MG63 (cell line): Measurements from ENCODE around the gene COL5A1. TPM values are rescaled to one million over a fixed set of nuclear protein-coding genes. Genes with fewer than 3 reads are reported as not detected.

Source experiments
- DNase-seq: peaks from one replicate; pipeline ENCODE4 v3.0.0-alpha.2; 2020
- H3K27me3 ChIP-seq: fragments of 250-450 bp; sonication (Bioruptor Pico); 2 replicates; pipeline ENCODE4 v1.5.1; 2020; ENCODE audit warnings: mild to moderate bottlenecking, moderate library complexity
- H3K36me3 ChIP-seq: fragments of 250-450 bp; sonication (Bioruptor Pico); 2 replicates; pipeline ENCODE4 v1.5.1; 2020; ENCODE audit warnings: mild to moderate bottlenecking, moderate library complexity
- H3K4me3 ChIP-seq: fragments of 250-450 bp; sonication (Bioruptor Pico); 2 replicates; pipeline ENCODE4 v1.5.1; 2020; ENCODE audit warnings: mild to moderate bottlenecking, moderate library complexity
- H3K9me3 ChIP-seq: fragments of 250-450 bp; sonication (Bioruptor Pico); 2 replicates; pipeline ENCODE4 v1.5.1; 2020; ENCODE audit warnings: mild to moderate bottlenecking, moderate library complexity
- total RNA-seq: library from RNA; depleted of rRNA; stranded (reverse); fragments of >200 nt; shearing (Covaris generic); gene quantifications from 2 replicates; pipeline ENCODE4 v1.2.3, GENCODE V29; 2014; ENCODE audit warnings: low replicate concordance

COL5A1 gene
- total RNA-seq, 1 experiment from 2014 or later: 92.0 TPM

DNA sequence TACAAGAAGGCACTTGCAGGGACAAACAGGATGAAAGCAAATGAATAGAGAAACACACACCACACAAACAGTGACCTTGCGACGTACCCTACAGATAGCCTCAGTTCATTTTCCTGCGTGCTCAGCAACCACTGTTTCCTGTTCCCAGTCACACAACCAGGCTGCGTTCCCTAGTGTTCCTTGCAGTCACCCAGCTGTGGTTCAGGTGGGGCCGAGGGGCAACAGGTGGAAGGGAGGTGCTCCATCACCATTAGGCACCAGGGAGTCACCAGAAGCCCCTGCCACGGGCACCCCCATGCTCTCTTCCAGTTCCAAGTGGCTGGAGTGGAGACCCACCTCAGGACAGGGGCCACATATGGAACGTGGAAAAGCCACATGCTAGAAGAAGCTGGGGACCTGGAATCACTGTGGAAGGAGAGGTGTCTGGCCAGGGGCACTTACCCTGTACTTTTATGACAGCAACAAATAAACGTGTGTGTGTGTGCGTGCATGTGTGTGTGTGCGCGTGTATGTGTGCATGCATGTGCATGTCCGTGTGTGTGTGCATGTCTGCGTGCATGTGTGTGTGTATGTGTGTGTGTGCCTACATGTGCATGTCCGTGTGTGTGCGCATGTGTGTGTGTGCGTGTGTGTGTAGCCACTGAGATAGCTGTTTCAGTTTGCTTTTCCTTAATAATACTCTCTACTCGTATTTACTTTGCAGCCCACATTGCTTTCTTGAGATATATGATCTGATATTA, 220.2 kb downstream of the COL5A1 start:
- H3K9me3 ChIP-seq: no peaks in the 10 kb centered on the region
- no peak for DNase-seq
- no peak overlapping the region for H3K4me3 ChIP-seq
- H3K27me3 ChIP-seq: no peaks in the 10 kb centered on the region
- H3K36me3 ChIP-seq: no peaks in the 10 kb centered on the region

DNA sequence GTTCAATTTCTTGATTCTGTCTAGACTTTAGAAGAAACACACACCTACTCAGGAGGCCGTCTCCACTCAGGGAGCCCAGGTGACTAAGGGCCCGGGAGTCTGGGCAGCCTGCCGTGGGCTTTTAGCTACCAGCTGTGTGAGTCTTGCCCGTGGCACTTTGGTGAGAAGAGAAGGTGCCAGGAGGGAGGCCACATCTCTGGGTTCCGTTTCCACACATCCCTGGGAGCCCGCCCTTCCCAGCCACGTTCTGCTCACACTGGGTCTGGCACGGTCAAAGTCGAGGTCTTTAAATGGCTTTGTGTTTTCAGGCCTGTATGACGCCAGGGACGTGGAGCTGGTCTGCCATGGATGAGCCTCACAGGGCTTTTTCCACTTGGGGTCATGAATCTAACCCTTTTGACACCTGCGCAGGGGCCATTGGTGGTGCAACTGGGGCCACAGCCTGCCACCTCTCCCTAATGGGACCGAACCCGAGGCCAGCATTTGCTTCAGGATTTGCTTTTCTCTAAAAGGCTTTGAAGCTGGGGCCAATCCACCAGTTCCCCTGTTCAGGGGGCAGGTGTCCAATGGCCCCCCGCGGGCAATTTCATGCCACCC, 221.8 kb downstream of the COL5A1 start:
- Histone ChIP-seq H3K27me3 (no peaks in the 10 kb centered on the region), H3K9me3 (no peaks in the 10 kb centered on the region), H3K36me3 (no peaks in the 10 kb centered on the region), H3K4me3 (no peak overlapping the region)
- DNase-seq: peak; percentile 91

DNA sequence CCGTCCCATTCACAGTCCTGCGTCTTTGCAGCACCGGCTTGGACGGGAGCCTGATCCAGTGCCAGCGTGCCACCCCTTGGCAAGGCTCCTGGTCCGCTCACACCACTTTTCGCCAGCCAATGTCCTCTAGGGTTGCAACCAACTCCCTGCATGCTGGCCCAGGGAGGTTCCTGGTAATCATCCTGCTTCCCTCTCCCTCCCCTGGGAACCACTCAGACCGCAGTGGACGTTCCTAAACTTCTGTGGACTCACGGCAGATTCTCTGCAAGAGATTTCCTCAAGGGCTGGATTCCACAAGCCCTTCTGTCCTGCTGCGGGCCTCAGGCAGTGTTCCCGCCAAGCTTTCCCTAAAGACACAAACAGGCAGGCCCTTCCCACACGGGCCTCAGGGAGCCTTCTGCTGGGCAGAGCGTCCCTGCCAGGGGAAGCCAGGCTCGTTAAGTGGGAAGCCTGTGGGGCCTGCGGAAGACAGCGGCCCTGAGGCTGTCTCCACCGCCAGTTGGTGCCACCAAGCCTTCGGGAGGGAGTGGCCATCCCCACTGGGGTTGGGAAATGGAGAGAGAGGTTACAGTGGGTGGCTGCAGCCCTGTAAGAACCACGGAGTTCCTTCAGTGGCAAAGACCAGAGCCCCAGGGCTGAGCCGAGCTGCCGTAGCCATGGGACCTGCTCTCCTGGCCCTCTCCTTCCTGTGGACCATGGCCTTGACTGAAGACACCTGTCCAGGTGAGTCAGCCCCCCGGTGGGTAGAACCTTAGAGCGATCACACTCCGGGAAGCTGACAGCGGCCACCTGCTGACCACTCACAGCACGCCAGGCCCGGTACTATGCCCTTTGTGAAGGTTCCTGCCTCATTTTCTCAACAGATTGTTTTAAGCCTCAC, 222.6 kb downstream of the COL5A1 start:
- H3K36me3 ChIP-seq: no peaks in the 10 kb centered on the region
- H3K4me3 ChIP-seq: no peak overlapping the region
- H3K27me3 ChIP-seq: no peaks in the 10 kb centered on the region
- DNase-seq: peak; percentile 81
- H3K9me3 ChIP-seq: no peaks in the 10 kb centered on the region

DNA sequence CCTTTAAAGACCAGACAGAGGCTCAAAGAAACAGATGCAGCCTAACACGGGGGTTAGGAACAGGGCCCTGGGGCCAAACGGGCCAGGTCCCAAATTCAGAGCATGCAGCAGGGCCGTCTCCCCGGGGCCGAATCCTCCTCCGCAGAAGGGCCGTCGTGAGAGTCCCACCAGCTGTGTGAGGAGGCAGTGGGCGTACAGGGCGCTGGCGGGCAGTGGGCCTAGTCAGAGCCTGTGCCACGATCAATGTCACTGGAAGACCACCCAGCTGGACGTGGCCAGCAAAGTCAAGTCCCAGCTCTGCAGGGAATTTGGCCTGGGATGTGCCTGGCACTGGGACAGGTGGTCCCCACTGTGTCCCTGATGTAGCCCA, 223.2 kb downstream of the COL5A1 start:
- no peaks in the 10 kb centered on the region for H3K27me3 ChIP-seq
- H3K36me3 ChIP-seq: no peaks in the 10 kb centered on the region
- no peak overlapping the region for H3K4me3 ChIP-seq
- DNase-seq: no peak
- H3K9me3 ChIP-seq: no peaks in the 10 kb centered on the region

GRCh38 chr9:134867917-134868750, 226.5 kb downstream of the COL5A1 start:
- no peak for DNase-seq
- no peak overlapping the region for H3K4me3 ChIP-seq
- no peaks in the 10 kb centered on the region for H3K27me3 ChIP-seq
- H3K9me3 ChIP-seq: no peaks in the 10 kb centered on the region
- no peaks in the 10 kb centered on the region for H3K36me3 ChIP-seq

GRCh38 chr9:134868751-134869553, 227.3 kb downstream of the COL5A1 start:
- no peaks in the 10 kb centered on the region for H3K27me3 ChIP-seq
- no peak overlapping the region for H3K4me3 ChIP-seq
- DNase-seq: no peak
- no peaks in the 10 kb centered on the region for H3K9me3 ChIP-seq
- H3K36me3 ChIP-seq: no peaks in the 10 kb centered on the region

GRCh38 chr9:134869554-134870300, 228.1 kb downstream of the COL5A1 start:
- no peaks in the 10 kb centered on the region for H3K36me3 ChIP-seq
- no peaks in the 10 kb centered on the region for H3K27me3 ChIP-seq
- no peaks in the 10 kb centered on the region for H3K9me3 ChIP-seq
- H3K4me3 ChIP-seq: no peak overlapping the region
- DNase-seq: no peak

DNA sequence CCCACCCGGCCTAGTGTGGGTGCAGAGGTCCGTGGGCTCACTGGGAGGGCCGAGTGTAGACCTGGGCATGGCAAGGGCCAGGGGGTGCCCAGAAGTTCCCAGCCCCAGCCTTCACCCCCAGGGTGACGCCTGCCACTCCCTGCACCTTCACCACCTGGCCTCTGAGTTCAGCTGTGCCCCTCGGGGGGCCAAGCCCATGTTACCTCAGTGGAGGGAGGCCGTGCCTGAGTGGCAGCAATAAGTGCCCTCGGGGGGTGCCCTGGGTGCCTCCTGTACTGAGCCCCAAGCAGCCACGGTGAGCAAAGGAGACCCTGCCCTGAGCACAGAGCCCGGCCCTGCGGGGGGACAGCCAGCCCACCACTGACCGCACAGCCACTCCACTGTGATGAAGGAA, 228.7 kb downstream of the COL5A1 start:
- DNase-seq: no peak
- H3K9me3 ChIP-seq: no peaks in the 10 kb centered on the region
- H3K4me3 ChIP-seq: no peak overlapping the region
- H3K27me3 ChIP-seq: no peaks in the 10 kb centered on the region
- no peaks in the 10 kb centered on the region for H3K36me3 ChIP-seq

DNA sequence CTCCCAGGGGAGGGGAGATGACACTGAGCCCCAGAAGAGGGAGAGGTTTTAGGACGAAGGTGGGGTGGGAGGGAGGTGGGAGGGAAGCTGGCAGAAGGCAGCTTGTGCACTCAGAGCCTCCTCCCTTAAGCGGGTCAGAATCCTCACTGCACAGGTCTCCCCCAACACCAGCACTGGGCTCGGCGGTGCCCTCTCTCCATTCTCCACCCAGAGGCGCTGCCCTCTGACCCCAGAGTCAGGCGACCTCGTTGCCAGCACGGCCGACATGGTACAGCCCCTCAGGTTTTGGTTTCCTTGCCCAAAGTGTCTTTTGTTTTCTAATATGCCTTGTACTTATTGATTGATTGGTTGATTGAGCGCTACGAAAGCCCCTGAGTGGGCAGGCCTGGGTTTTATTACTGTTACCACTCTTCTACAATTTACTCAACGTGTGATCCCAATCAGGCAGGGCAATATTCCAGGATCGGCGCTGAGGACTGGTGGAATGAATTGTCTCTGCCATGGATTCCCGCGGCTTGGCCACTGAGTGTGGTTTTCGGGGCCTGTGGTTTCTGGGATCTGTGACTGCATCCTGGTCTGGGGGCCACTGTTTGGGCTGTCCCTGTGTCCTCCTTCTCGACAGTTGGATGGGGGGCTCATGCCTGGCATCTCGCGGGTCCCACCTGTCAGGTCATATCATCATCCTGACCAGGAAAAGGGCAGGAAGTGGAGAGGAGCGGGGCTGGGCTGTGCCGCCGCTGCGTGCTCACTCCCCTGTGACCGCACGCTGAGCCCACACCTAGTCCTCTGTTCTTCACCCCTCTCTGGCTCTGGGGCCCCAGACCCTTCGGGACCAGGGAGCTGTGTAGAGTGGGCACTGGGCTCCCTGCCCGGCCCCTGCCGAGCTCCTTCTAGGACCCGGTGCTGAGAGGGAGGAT, 229.4 kb downstream of the COL5A1 start:
- Histone ChIP-seq H3K4me3 (no peak overlapping the region), H3K27me3 (no peaks in the 10 kb centered on the region), H3K36me3 (no peaks in the 10 kb centered on the region), H3K9me3 (no peaks in the 10 kb centered on the region)
- no peak for DNase-seq

GRCh38 chr9:134871697-134872340, 230.2 kb downstream of the COL5A1 start:
- Histone ChIP-seq H3K27me3 (0 out of 2 replicates have a peak, but pooled peaks cover under 1% of the 10 kb centered on the region), H3K36me3 (no peaks in the 10 kb centered on the region), H3K4me3 (no peak overlapping the region), H3K9me3 (no peaks in the 10 kb centered on the region)
- no peak for DNase-seq

DNA sequence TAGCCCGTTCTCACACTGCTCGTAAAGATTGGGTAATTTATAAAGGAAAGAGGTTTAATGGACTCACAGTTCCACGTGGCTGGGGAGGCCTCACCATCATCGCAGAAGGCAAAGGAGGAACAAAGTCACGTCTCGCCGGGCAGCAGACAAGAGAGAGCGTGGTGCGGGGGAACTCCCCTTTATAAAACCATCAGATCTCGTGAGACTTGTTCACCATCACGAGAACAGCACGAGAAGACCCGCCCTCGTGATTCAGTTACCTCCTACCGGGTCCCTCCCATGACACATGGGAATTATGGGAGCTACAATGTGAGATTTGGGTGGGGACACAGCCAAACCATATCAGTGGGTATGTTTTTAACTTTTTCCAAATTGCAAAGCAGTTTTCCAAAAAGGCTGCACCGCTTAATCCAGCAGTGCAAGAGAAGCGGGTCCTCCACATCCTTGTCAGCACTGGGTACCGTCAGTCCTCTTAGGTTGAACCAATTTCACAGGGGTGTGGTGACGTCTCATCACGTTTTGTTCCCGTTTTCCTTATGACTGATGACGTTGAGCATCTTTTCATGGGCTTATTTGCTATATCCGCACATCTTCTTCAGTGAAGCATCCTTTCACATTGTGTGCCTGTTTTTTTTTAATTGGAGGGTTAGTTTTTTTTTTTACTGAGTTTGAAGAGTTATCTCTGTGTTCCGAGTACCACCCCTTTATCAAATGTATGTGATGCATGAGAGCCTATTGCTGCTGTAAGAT, 231.1 kb downstream of the COL5A1 start:
- DNase-seq: no peak
- Histone ChIP-seq H3K36me3 (no peaks in the 10 kb centered on the region), H3K27me3 (0 out of 2 replicates have a peak, but pooled peaks cover 4% of the 10 kb centered on the region)

DNA sequence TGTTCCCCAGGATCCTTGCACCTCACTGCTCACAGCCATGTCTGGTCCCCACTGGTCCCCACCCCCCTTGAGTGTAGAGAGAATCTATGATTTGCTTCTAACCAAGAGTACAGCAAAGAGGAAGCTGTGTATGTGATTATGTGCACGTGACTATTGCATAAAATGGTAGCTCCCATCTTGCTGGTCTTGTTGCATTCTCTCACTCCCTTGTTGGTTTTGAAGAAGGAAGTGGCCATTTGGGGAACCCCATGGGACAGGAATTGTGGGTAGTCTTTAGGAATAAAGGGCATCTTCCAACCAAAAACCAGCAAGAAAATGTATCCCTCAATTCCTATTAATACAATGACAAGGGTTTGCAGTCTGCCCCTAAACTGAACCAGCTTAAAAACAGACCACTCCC, 233.8 kb downstream of the COL5A1 start:
- Histone ChIP-seq H3K27me3 (0 out of 2 replicates have a peak, but pooled peaks cover 4% of the 10 kb centered on the region), H3K9me3 (no peaks in the 10 kb centered on the region), H3K4me3 (no peak overlapping the region), H3K36me3 (no peaks in the 10 kb centered on the region)
- DNase-seq: no peak

More for the DNA sequence above, 231.1 kb downstream of the COL5A1 start:
- Histone ChIP-seq H3K4me3 (no peak overlapping the region), H3K9me3 (no peaks in the 10 kb centered on the region)

- Histone ChIP-seq H3K4me3 (no peak overlapping the region), H3K9me3 (no peaks in the 10 kb centered on the region), H3K36me3 (no peaks in the 10 kb centered on the region), H3K27me3 (0 out of 2 replicates have a peak, but pooled peaks cover 4% of the 10 kb centered on the region)
- no peak for DNase-seq
Measured at GRCh38 chr9:134877541-134877940, 235.9 kb downstream of the COL5A1 start.
